ENCODE data around the gene PTPN18.

Gene PTPN18

GRCh38 chr2:130366720-130367119 is 10.9 kb downstream of the PTPN18 start:
- H3K36me3 ChIP-seq (ENCODE audit: control insufficient read depth, insufficient read depth, low read length), result no peaks in the 10 kb centered on the region
- no peak overlapping the region for H3K9ac ChIP-seq
- no peak overlapping the region for H3K4me2 ChIP-seq (ENCODE audit: low read length)
- H3K4me3 ChIP-seq (ENCODE audit: low read depth, low read length), result no peak overlapping the region
- no peaks in the 10 kb centered on the region for H3K9me3 ChIP-seq (ENCODE audit: control insufficient read depth, low read length)
- H3K27me3 ChIP-seq (ENCODE audit: control insufficient read depth, insufficient read depth, low read length), result no peaks in the 10 kb centered on the region
- H3K4me1 ChIP-seq, result no peaks in the 10 kb centered on the region
- no peaks in the 10 kb centered on the region for H3K79me2 ChIP-seq
- H3K27ac ChIP-seq, result no peak overlapping the region
- H2AFZ ChIP-seq, result no peak overlapping the region
- TF ChIP-seq, protein P1, sequence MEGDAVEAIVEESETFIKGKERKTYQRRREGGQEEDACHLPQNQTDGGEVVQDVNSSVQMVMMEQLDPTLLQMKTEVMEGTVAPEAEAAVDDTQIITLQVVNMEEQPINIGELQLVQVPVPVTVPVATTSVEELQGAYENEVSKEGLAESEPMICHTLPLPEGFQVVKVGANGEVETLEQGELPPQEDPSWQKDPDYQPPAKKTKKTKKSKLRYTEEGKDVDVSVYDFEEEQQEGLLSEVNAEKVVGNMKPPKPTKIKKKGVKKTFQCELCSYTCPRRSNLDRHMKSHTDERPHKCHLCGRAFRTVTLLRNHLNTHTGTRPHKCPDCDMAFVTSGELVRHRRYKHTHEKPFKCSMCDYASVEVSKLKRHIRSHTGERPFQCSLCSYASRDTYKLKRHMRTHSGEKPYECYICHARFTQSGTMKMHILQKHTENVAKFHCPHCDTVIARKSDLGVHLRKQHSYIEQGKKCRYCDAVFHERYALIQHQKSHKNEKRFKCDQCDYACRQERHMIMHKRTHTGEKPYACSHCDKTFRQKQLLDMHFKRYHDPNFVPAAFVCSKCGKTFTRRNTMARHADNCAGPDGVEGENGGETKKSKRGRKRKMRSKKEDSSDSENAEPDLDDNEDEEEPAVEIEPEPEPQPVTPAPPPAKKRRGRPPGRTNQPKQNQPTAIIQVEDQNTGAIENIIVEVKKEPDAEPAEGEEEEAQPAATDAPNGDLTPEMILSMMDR (IDR thresholded peaks at IDR 0.05), result no peak

DNA sequence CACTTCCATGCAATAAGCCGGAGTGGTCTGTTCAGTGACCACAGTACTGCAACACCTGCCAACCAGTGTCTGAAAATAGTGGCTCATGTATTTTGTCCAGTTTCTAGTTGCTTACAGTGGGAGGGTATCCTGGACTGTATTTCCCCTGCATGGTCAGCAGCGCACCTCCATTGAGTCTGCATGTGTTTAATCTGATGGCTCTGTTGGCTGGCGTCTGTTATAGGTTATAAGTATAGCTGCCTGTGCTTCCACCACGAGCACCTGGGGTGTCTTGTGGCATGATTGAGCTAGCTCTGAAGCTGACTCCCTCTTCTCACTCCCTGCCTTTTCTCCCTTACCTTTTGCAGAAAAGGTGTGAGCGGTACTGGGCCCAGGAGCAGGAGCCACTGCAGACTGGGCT is 12.9 kb downstream of the PTPN18 start:
- no peak overlapping the region for H3K4me2 ChIP-seq (ENCODE audit: low read length)
- no peak overlapping the region for H3K27ac ChIP-seq
- no peak overlapping the region for H3K9ac ChIP-seq
- H3K36me3 ChIP-seq (ENCODE audit: control insufficient read depth, insufficient read depth, low read length), result no peaks in the 10 kb centered on the region
- H3K9me3 ChIP-seq (ENCODE audit: control insufficient read depth, low read length), result no peaks in the 10 kb centered on the region
- H3K27me3 ChIP-seq (ENCODE audit: control insufficient read depth, insufficient read depth, low read length), result no peaks in the 10 kb centered on the region
- TF ChIP-seq, protein P1 (IDR thresholded peaks at IDR 0.05), result no peak
- no peaks in the 10 kb centered on the region for H3K79me2 ChIP-seq
- no peak overlapping the region for H2AFZ ChIP-seq
- H3K4me3 ChIP-seq (ENCODE audit: low read depth, low read length), result no peak overlapping the region
- peaks cover 7% of the 10 kb centered on the region for H3K4me1 ChIP-seq

GRCh38 chr2:130369311-130369964 is 13.6 kb downstream of the PTPN18 start:
- Histone ChIP-seq H3K27me3 (ENCODE audit: control insufficient read depth, insufficient read depth, low read length) (no peaks in the 10 kb centered on the region), H3K36me3 (ENCODE audit: control insufficient read depth, insufficient read depth, low read length) (no peaks in the 10 kb centered on the region), H2AFZ (no peak overlapping the region), H3K9ac (no peak overlapping the region), H3K79me2 (no peaks in the 10 kb centered on the region), H3K9me3 (ENCODE audit: control insufficient read depth, low read length) (no peaks in the 10 kb centered on the region), H3K4me2 (ENCODE audit: low read length) (no peak overlapping the region), H3K4me3 (ENCODE audit: low read depth, low read length) (no peak overlapping the region), H3K27ac (no peak overlapping the region), H3K4me1 (peaks cover 7% of the 10 kb centered on the region)
- TF ChIP-seq, protein P1 (IDR thresholded peaks at IDR 0.05), result no peak

GRCh38 chr2:130369965-130370341 is 14.1 kb downstream of the PTPN18 start:
- Histone ChIP-seq H2AFZ (no peak overlapping the region), H3K27me3 (ENCODE audit: control insufficient read depth, insufficient read depth, low read length) (no peaks in the 10 kb centered on the region), H3K4me1 (peaks cover 7% of the 10 kb centered on the region), H3K9ac (no peak overlapping the region), H3K27ac (no peak overlapping the region), H3K4me3 (ENCODE audit: low read depth, low read length) (no peak overlapping the region), H3K36me3 (ENCODE audit: control insufficient read depth, insufficient read depth, low read length) (no peaks in the 10 kb centered on the region), H3K79me2 (no peaks in the 10 kb centered on the region), H3K9me3 (ENCODE audit: control insufficient read depth, low read length) (no peaks in the 10 kb centered on the region), H3K4me2 (ENCODE audit: low read length) (no peak overlapping the region)
- TF ChIP-seq, protein P1 (IDR thresholded peaks at IDR 0.05), result no peak

- H3K27ac ChIP-seq, result no peak overlapping the region
- H3K9ac ChIP-seq, result no peak overlapping the region
- no peak overlapping the region for H3K4me3 ChIP-seq (ENCODE audit: low read depth, low read length)
- no peak overlapping the region for H2AFZ ChIP-seq
- H3K27me3 ChIP-seq (ENCODE audit: control insufficient read depth, insufficient read depth, low read length), result no peaks in the 10 kb centered on the region
- H3K4me1 ChIP-seq, result peaks cover 7% of the 10 kb centered on the region
- H3K79me2 ChIP-seq, result no peaks in the 10 kb centered on the region
- no peaks in the 10 kb centered on the region for H3K36me3 ChIP-seq (ENCODE audit: control insufficient read depth, insufficient read depth, low read length)
- H3K4me2 ChIP-seq (ENCODE audit: low read length), result no peak overlapping the region
- TF ChIP-seq, protein P1 (IDR thresholded peaks at IDR 0.05), result no peak
- no peaks in the 10 kb centered on the region for H3K9me3 ChIP-seq (ENCODE audit: control insufficient read depth, low read length)
These were observed 14.6 kb downstream of the PTPN18 start for GRCh38 chr2:130370490-130370889.
